Neural cell (in vitro differentiated cells): Measurements from ENCODE around the gene ZSWIM7. TPM values are rescaled to one million over a fixed set of nuclear protein-coding genes. Genes with fewer than 3 reads are reported as not detected.

Source experiments
- H2AFZ ChIP-seq: fragments of 200-600, 300-800 bp; sonication (generic), shearing (Covaris generic); 2 replicates; pipeline ENCODE4 v1.6.0; 2014; ENCODE audit warnings: low read depth, mild to moderate bottlenecking, antibody characterized with exemption, low read length, moderate library complexity
- H3F3A ChIP-seq: fragments of 200-600 bp; shearing (Covaris generic); 2 replicates; pipeline ENCODE4 v1.6.1; 2016; ENCODE audit warnings: mild to moderate bottlenecking, moderate library complexity, mixed read lengths, antibody characterized with exemption, low read length; ENCODE audit not compliant: insufficient read depth, poor library complexity, severe bottlenecking
- H3K27ac ChIP-seq: fragments of 200-600, 300-800 bp; sonication (generic), shearing (Covaris generic); 2 replicates; pipeline ENCODE4 v1.5.1; 2014; ENCODE audit warnings: mild to moderate bottlenecking, low read length, moderate library complexity
- H3K27me3 ChIP-seq: fragments of 300-800, 200-600 bp; sonication (generic), shearing (Covaris generic); 2 replicates; pipeline ENCODE4 v1.6.0; 2014; ENCODE audit warnings: mild to moderate bottlenecking, low read depth, low read length, moderate library complexity; ENCODE audit not compliant: insufficient read depth
- H3K36me3 ChIP-seq: fragments of 300-800, 200-600 bp; sonication (generic), shearing (Covaris generic); 2 replicates; pipeline ENCODE4 v1.5.1; 2014; ENCODE audit warnings: mild to moderate bottlenecking, antibody characterized with exemption, low read length, moderate library complexity; ENCODE audit not compliant: insufficient read depth
- H3K4me2 ChIP-seq: fragments of 300-800, 200-600 bp; sonication (generic), shearing (Covaris generic); 2 replicates; pipeline ENCODE4 v1.6.0; 2014; ENCODE audit warnings: mild to moderate bottlenecking, low read length
- H3K4me3 ChIP-seq: fragments of 300-800, 200-600 bp; sonication (generic), shearing (Covaris generic); 2 replicates; pipeline ENCODE4 v1.5.1; 2014; ENCODE audit warnings: mild to moderate bottlenecking, low read length, moderate library complexity
- H3K79me2 ChIP-seq: fragments of 200-600 bp; shearing (Covaris generic); replicated peaks from 2 replicates; pipeline ENCODE4 v1.6.0; 2014; ENCODE audit warnings: mild to moderate bottlenecking, low read length, moderate library complexity; ENCODE audit not compliant: insufficient read depth
- H3K9ac ChIP-seq: fragments of 300-800, 200-600 bp; sonication (generic), shearing (Covaris generic); 2 replicates; pipeline ENCODE4 v1.6.1; 2016; ENCODE audit warnings: mild to moderate bottlenecking, low read length, mixed read lengths
- H3K9me2 ChIP-seq: fragments of 200-600 bp; shearing (Covaris generic); 2 replicates; pipeline ENCODE4 v1.6.1; 2016; ENCODE audit warnings: mild to moderate bottlenecking, low read length, mixed read lengths; ENCODE audit not compliant: insufficient read depth
- H3K9me3 ChIP-seq: fragments of 200-600, 300-800 bp; sonication (generic), shearing (Covaris generic); 2 replicates; pipeline ENCODE4 v1.6.1; 2016; ENCODE audit warnings: mild to moderate bottlenecking, mixed run types, low read length, moderate library complexity, mixed read lengths
- H4K20me1 ChIP-seq: fragments of 200-600 bp; shearing (Covaris generic); 2 replicates; pipeline ENCODE4 v1.6.1; 2016; ENCODE audit warnings: mild to moderate bottlenecking, mixed run types; ENCODE audit not compliant: insufficient read depth
- CTCF ChIP-seq: fragments of 450-650 bp; IDR thresholded peaks from 2 replicates; pipeline ENCODE4 v1.5.1; 2014; ENCODE audit warnings: antibody characterized with exemption, mild to moderate bottlenecking, moderate library complexity; ENCODE audit not compliant: poor library complexity, severe bottlenecking
- EP300 ChIP-seq: fragments of 450-650 bp; conservative IDR thresholded peaks from 2 replicates; pipeline ENCODE4 v1.6.1; 2014; ENCODE audit warnings: antibody characterized with exemption, mild to moderate bottlenecking, moderate library complexity; ENCODE audit not compliant: poor library complexity, severe bottlenecking
- EZH2 ChIP-seq: fragments of 200-600, 300-800 bp; shearing (Covaris generic), sonication (generic); IDR thresholded peaks from 2 replicates; pipeline ENCODE4 v1.6.1; 2014; ENCODE audit warnings: antibody characterized with exemption, low read length, borderline replicate concordance, mild to moderate bottlenecking; ENCODE audit not compliant: insufficient read depth, poor library complexity, severe bottlenecking
- MXI1 ChIP-seq: fragments of 450-650 bp; conservative IDR thresholded peaks from 2 replicates; pipeline ENCODE4 v1.6.1; 2014; ENCODE audit warnings: antibody characterized with exemption, mild to moderate bottlenecking; ENCODE audit not compliant: poor library complexity, severe bottlenecking
- POLR2AphosphoS5 ChIP-seq: IDR thresholded peaks from 2 replicates; pipeline ENCODE4 v1.6.1; 2012
- RAD21 ChIP-seq: fragments of 450-650 bp; conservative IDR thresholded peaks from 2 replicates; pipeline ENCODE4 v1.6.1; 2014; ENCODE audit warnings: antibody characterized with exemption, mild to moderate bottlenecking, moderate library complexity
- SMC3 ChIP-seq: fragments of 450-650 bp; conservative IDR thresholded peaks from 2 replicates; pipeline ENCODE4 v1.6.1; 2014; ENCODE audit warnings: antibody characterized with exemption, mild to moderate bottlenecking, moderate library complexity; ENCODE audit not compliant: poor library complexity
- TAF1 ChIP-seq: IDR thresholded peaks from 2 replicates; pipeline ENCODE4 v1.6.1; 2012; ENCODE audit warnings: low read depth
- polyA plus RNA-seq: library from polyadenylated mRNA; depleted of rRNA; stranded (reverse); fragments of >200 nt; gene quantifications from 2 replicates; pipeline ENCODE4 v1.2.3, GENCODE V29; 2014
- TF ChIP-seq, protein P1 (sequence below): IDR thresholded peaks from 2 replicates; pipeline ENCODE4 v1.6.1; 2012; ENCODE audit warnings: borderline replicate concordance

The ZSWIM7 gene
- polyA plus RNA-seq, 1 donor from 2014 or later, result 34.0 TPM

- Histone ChIP-seq H3K9me2 (no peaks in the 10 kb centered on the region), H3K27me3 (no peaks in the 10 kb centered on the region), H3K9me3 (no peaks in the 10 kb centered on the region), H3K36me3 (no peaks in the 10 kb centered on the region), H3K9ac (no peak overlapping the region), H3K4me2 (no peak overlapping the region), H4K20me1 (no peaks in the 10 kb centered on the region), H3K79me2 (no peaks in the 10 kb centered on the region), H3K4me3 (no peak overlapping the region), H3F3A (no peaks in the 10 kb centered on the region), H3K27ac (no peak overlapping the region), H2AFZ (no peak overlapping the region)
- TF ChIP-seq POLR2AphosphoS5 (no peak), EZH2 (no peak), MXI1 (no peak), EP300 (no peak), TAF1 (no peak), RAD21 (no peak), SMC3 (no peak)
- TF ChIP-seq, protein P1, sequence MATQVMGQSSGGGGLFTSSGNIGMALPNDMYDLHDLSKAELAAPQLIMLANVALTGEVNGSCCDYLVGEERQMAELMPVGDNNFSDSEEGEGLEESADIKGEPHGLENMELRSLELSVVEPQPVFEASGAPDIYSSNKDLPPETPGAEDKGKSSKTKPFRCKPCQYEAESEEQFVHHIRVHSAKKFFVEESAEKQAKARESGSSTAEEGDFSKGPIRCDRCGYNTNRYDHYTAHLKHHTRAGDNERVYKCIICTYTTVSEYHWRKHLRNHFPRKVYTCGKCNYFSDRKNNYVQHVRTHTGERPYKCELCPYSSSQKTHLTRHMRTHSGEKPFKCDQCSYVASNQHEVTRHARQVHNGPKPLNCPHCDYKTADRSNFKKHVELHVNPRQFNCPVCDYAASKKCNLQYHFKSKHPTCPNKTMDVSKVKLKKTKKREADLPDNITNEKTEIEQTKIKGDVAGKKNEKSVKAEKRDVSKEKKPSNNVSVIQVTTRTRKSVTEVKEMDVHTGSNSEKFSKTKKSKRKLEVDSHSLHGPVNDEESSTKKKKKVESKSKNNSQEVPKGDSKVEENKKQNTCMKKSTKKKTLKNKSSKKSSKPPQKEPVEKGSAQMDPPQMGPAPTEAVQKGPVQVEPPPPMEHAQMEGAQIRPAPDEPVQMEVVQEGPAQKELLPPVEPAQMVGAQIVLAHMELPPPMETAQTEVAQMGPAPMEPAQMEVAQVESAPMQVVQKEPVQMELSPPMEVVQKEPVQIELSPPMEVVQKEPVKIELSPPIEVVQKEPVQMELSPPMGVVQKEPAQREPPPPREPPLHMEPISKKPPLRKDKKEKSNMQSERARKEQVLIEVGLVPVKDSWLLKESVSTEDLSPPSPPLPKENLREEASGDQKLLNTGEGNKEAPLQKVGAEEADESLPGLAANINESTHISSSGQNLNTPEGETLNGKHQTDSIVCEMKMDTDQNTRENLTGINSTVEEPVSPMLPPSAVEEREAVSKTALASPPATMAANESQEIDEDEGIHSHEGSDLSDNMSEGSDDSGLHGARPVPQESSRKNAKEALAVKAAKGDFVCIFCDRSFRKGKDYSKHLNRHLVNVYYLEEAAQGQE, result no peak
Observed at GRCh38 chr17:15969463-15969862, 30.0 kb downstream of the ZSWIM7 start.

- H3K79me2 ChIP-seq, result no peaks in the 10 kb centered on the region
- H3K27ac ChIP-seq, result no peak overlapping the region
- no peaks in the 10 kb centered on the region for H3K9me2 ChIP-seq
- no peak overlapping the region for H3K9ac ChIP-seq
- no peaks in the 10 kb centered on the region for H3K36me3 ChIP-seq
- H3K4me3 ChIP-seq, result no peak overlapping the region
- H3K9me3 ChIP-seq, result no peaks in the 10 kb centered on the region
- H3F3A ChIP-seq, result no peaks in the 10 kb centered on the region
- no peaks in the 10 kb centered on the region for H4K20me1 ChIP-seq
- TF ChIP-seq EP300 (no peak), RAD21 (no peak), MXI1 (no peak), POLR2AphosphoS5 (no peak), CTCF (no peak), SMC3 (no peak), EZH2 (no peak), TAF1 (no peak)
- TF ChIP-seq, protein P1, result no peak
- H3K4me2 ChIP-seq, result no peak overlapping the region
- no peak overlapping the region for H2AFZ ChIP-seq
- H3K27me3 ChIP-seq, result no peaks in the 10 kb centered on the region
Observed at GRCh38 chr17:15967706-15968399, 31.7 kb downstream of the ZSWIM7 start.
